HCT116 (cell line): Measurements from ENCODE around the gene HTT-AS. TPM values are rescaled to one million over a fixed set of nuclear protein-coding genes. Genes with fewer than 3 reads are reported as not detected.

Source experiments
- ATAC-seq: fragments of 200-7000 bp; cut with Tn5 transposase; 2 replicates; pipeline ENCODE4 v1.9.1; 2020; ENCODE audit warnings: mild to moderate bottlenecking, moderate library complexity
- BruUV-seq: library from RNA; stranded (reverse); fragments of 400-500 nt; replicated peaks from 2 replicates; lab custom pipeline; 2021; lab: Mats Ljungman, UMichigan
- CTCF ChIA-PET: fragments of 300-600 bp; sonication (Branson Sonifier 250); formaldehyde crosslinking; loops from one replicate; lab custom pipeline; 2021; ENCODE audit warnings: antibody characterized with exemption; lab: Charles Lee
- POLR2A ChIA-PET: fragments of 300-600, 350-600 bp; sonication (Branson Sonifier 250); formaldehyde crosslinking; loops from one replicate; lab custom pipeline; 2021; ENCODE audit warnings: antibody characterized with exemption; lab: Charles Lee
- RAD21 ChIA-PET, 2 experiments: fragments of 300-600 bp; sonication (Branson Sonifier 250); formaldehyde crosslinking; loops; one replicate each; lab custom pipeline; 2023; ENCODE audit warnings: low total read pairs in 2 of 2; ENCODE audit not compliant: uncharacterized antibody in 2 of 2, unreplicated experiment in 2 of 2, low non-redundant PET in 1 of 2; lab: Charles Lee
- DNase-seq: peaks from one replicate; pipeline ENCODE4 v3.0.0-alpha.2; 2010; ENCODE audit warnings: low read depth, low spot score
- H2AFZ ChIP-seq: fragments of 200-600 bp; shearing (Covaris generic), sonication (generic); 2 replicates; pipeline ENCODE4 v1.6.1; 2017; ENCODE audit warnings: low read depth, mixed run types, mixed read lengths, antibody characterized with exemption, low read length; ENCODE audit not compliant: poor library complexity, severe bottlenecking
- H3K27ac ChIP-seq: 2 replicates; pipeline ENCODE4 v1.5.1; 2012; ENCODE audit warnings: low read depth, low read length
- H3K27me3 ChIP-seq: fragments of 200-600 bp; sonication (generic); 2 replicates; pipeline ENCODE4 v1.6.1; 2016; ENCODE audit warnings: mixed run types, low read length, mixed read lengths; ENCODE audit not compliant: insufficient read depth
- H3K36me3 ChIP-seq, 2 experiments: fragments of 200-500 bp in 1 of 2; fragments of 200-600 bp in 1 of 2; sonication (Bioruptor generic) in 1 of 2; sonication (generic) in 1 of 2; 2 replicates each; pipeline versions ENCODE4 v1.5.1 to v1.6.1; 2014 to 2016; ENCODE audit warnings: low read length in 2 of 2, inconsistent platforms in 1 of 2, mixed read lengths in 1 of 2, mixed run types in 1 of 2; ENCODE audit not compliant: insufficient read depth in 2 of 2, control insufficient read depth in 1 of 2
- H3K4me1 ChIP-seq, 2 experiments: fragments of 200-600 bp in 1 of 2; sonication (generic) in 1 of 2; 2 replicates each; pipeline versions ENCODE4 v1.5.1 to v1.6.1; 2012 to 2017; ENCODE audit warnings: low read length in 2 of 2, inconsistent platforms in 1 of 2, mild to moderate bottlenecking in 1 of 2, mixed read lengths in 1 of 2, mixed run types in 1 of 2, moderate library complexity in 1 of 2; ENCODE audit not compliant: insufficient read depth in 2 of 2, control insufficient read depth in 1 of 2
- H3K4me2 ChIP-seq: fragments of 200-600 bp; sonication (generic); 2 replicates; pipeline ENCODE4 v1.6.1; 2017; ENCODE audit warnings: mixed run types, low read length, mixed read lengths
- H3K4me3 ChIP-seq, 2 experiments: fragments of 200-600 bp in 1 of 2; sonication (generic) in 1 of 2; replicated peaks in 1 of 2; 2 replicates each; pipeline ENCODE4 v1.5.1; 2011 to 2016; ENCODE audit warnings: low read length in 2 of 2, control low read depth in 1 of 2, low read depth in 1 of 2, mild to moderate bottlenecking in 1 of 2, mixed read lengths in 1 of 2, mixed run types in 1 of 2
- H3K79me2 ChIP-seq: fragments of 200-600 bp; sonication (generic); 2 replicates; pipeline ENCODE4 v1.6.1; 2017; ENCODE audit warnings: mild to moderate bottlenecking, mixed run types, low read length, moderate library complexity, mixed read lengths; ENCODE audit not compliant: insufficient read depth
- H3K9ac ChIP-seq: fragments of 200-600 bp; sonication (generic); 2 replicates; pipeline ENCODE4 v1.6.1; 2016; ENCODE audit warnings: low read length, mixed read lengths
- H3K9me2 ChIP-seq: fragments of 200-600 bp; sonication (generic), shearing (Covaris generic); 2 replicates; pipeline ENCODE4 v1.6.1; 2017; ENCODE audit warnings: mixed run types, mild to moderate bottlenecking, moderate library complexity; ENCODE audit not compliant: insufficient read depth
- H3K9me3 ChIP-seq, 2 experiments: fragments of 200-500 bp in 1 of 2; fragments of 200-600 bp in 1 of 2; sonication (Bioruptor generic) in 1 of 2; sonication (generic) in 1 of 2; 2 replicates each; pipeline ENCODE4 v1.6.1; 2014 to 2017; ENCODE audit warnings: low read length in 2 of 2, mixed read lengths in 2 of 2, inconsistent platforms in 1 of 2, low read depth in 1 of 2, mild to moderate bottlenecking in 1 of 2, mixed run types in 1 of 2, moderate library complexity in 1 of 2; ENCODE audit not compliant: control insufficient read depth in 1 of 2, insufficient read depth in 1 of 2
- H4K20me1 ChIP-seq: fragments of 200-600 bp; sonication (generic), shearing (Covaris generic); 2 replicates; pipeline ENCODE4 v1.6.1; 2017; ENCODE audit warnings: mixed run types, mild to moderate bottlenecking, moderate library complexity; ENCODE audit not compliant: insufficient read depth
- POLR2AphosphoS5 ChIP-seq: IDR thresholded peaks from 2 replicates; pipeline ENCODE4 v1.6.1; 2011; ENCODE audit warnings: mild to moderate bottlenecking, low read depth, low read length, moderate library complexity
- RAD21 ChIP-seq: IDR thresholded peaks from 2 replicates; pipeline ENCODE4 v1.6.1; 2012; ENCODE audit warnings: low read depth, mild to moderate bottlenecking
- intact Hi-C: fragments of 100-400 bp; cut with micrococcal nuclease; formaldehyde crosslinking; loops from 2 replicates; pipeline ENCODE4 v1.10.0; 2022
- total RNA-seq: library from RNA; stranded (reverse); gene quantifications from one replicate; pipeline ENCODE4 v1.2.1, GENCODE V29; 2021; ENCODE audit not compliant: unreplicated experiment

The HTT-AS gene
- total RNA-seq, 1 experiment from 2014 or later, result not detected

GRCh38 chr4:3036131-3036952 is 38.0 kb downstream of the HTT-AS start:
- intact Hi-C loops, result loop anchor here (2.0 kb wide), 1 partner anchor 272 kb away; no protein-coding TSS in a partner anchor
- POLR2A ChIA-PET, result no interaction called here
- peaks cover 0 to 10% of the 10 kb centered on the region in 2 experiments; a peak in 2 of 4 replicates for H3K4me1 ChIP-seq

GRCh38 chr4:3035674-3036073 is 38.7 kb downstream of the HTT-AS start:
- Histone ChIP-seq H3K27me3 (no peaks in the 10 kb centered on the region), H3K4me1 (peaks cover 0 to 10% of the 10 kb centered on the region in 2 experiments; a peak in 2 of 4 replicates), H3K27ac (no peak overlapping the region), H3K4me2 (no peak overlapping the region), H3K9me2 (no peaks in the 10 kb centered on the region), H3K9me3 (no peaks in the 10 kb centered on the region), H3K36me3 (no peaks in the 10 kb centered on the region), H2AFZ (no peak overlapping the region), H3K9ac (no peak overlapping the region), H3K79me2 (no peaks in the 10 kb centered on the region), H4K20me1 (no peaks in the 10 kb centered on the region), H3K4me3 (no peak overlapping the region)
- no TSS peak for BruUV-seq
- ATAC-seq, result no peak
- ChIA-PET CTCF (no interaction called here), RAD21 (no interaction called here), POLR2A (no interaction called here)
- no peak for TF ChIP-seq RAD21
- DNase-seq, result no peak
- intact Hi-C loops, result loop anchor here (2.0 kb wide), 1 partner anchor 271 kb away; no protein-coding TSS in a partner anchor

More at GRCh38 chr4:3036131-3036952, 38.0 kb downstream of the HTT-AS start:
- no peak overlapping the region for H3K27ac ChIP-seq
- no peaks in the 10 kb centered on the region for H3K79me2 ChIP-seq
- no peak overlapping the region for H3K9ac ChIP-seq
- TF ChIP-seq POLR2AphosphoS5, result no peak
- no peaks in the 10 kb centered on the region for H4K20me1 ChIP-seq
- no peak overlapping the region for H3K4me2 ChIP-seq
- DNase-seq (no peak), ATAC-seq (no peak)
- CTCF ChIA-PET, result no interaction called here
- no peak overlapping the region for H2AFZ ChIP-seq
- H3K27me3 ChIP-seq, result no peaks in the 10 kb centered on the region
- RAD21 ChIA-PET, result no interaction called here
- H3K4me3 ChIP-seq, result no peak overlapping the region
- no TSS peak for BruUV-seq
- H3K36me3 ChIP-seq, result no peaks in the 10 kb centered on the region
- H3K9me2 ChIP-seq, result no peaks in the 10 kb centered on the region
- H3K9me3 ChIP-seq, result no peaks in the 10 kb centered on the region
